ENCODE data around the gene WDR5B.

The WDR5B gene

GRCh38 chr3:122364490-122364889 lies 51.4 kb downstream of the WDR5B start:
- peak overlapping the region; percentile 59 to 92 for H3K27ac Mint-ChIP-seq
- no peaks in the 10 kb centered on the region for H3K9me3 Mint-ChIP-seq
- H3K4me3 Mint-ChIP-seq, result peak overlapping the region in 1 of 2 donors; percentile 59
- ATAC-seq, result peak; percentile 49
- no peak for DNase-seq
- H3K27me3 Mint-ChIP-seq, result no peaks in the 10 kb centered on the region
- H3K4me1 Mint-ChIP-seq, result peaks cover 25% of the 10 kb centered on the region

Data from stimulated activated naive CD8-positive, alpha-beta T cell treated with anti-CD3 and anti-CD28 coated beads, Interleukin-15, amount 100 ng/mL, for 72 hours (primary cell).